SK-N-SH (cell line): ENCODE results near the gene LRRC49. TPM values are rescaled to one million over a fixed set of nuclear protein-coding genes. Genes with fewer than 3 reads are reported as not detected.

Experiments
- CTCF ChIA-PET: fragments of 300-600, 350-600 bp; formaldehyde crosslinking; extraction: SDS; loops from one replicate; lab custom pipeline; 2021; lab: Yijun Ruan, JAX
- POLR2A ChIA-PET: fragments of 350-600 bp; sonication (Branson Sonifier 250); formaldehyde crosslinking; extraction: SDS; loops from one replicate; lab custom pipeline; 2020; ENCODE audit warnings: antibody characterized with exemption, inconsistent platforms; lab: Yijun Ruan, JAX
- DNase-seq: peaks from one replicate; pipeline ENCODE4 v3.0.0; 2012
- H2AFZ ChIP-seq: fragments of 200-600 bp; sonication (generic); 2 replicates; pipeline ENCODE4 v1.8.1; 2016; ENCODE audit warnings: antibody characterized with exemption, mild to moderate bottlenecking, low read depth
- H3F3A ChIP-seq: fragments of 200-600 bp; sonication (generic); replicated peaks from 2 replicates; pipeline ENCODE3; 2016; ENCODE audit warnings: antibody characterized with exemption, mild to moderate bottlenecking; ENCODE audit not compliant: insufficient read depth
- H3K27ac ChIP-seq, 2 experiments: fragments of 200-500 bp in 1 of 2; fragments of 200-600 bp in 1 of 2; sonication (Bioruptor generic) in 1 of 2; sonication (generic), shearing (Covaris generic) in 1 of 2; 2 replicates each; pipeline versions ENCODE4 v1.5.1 to v1.6.1; 2014 to 2016; ENCODE audit warnings: low read depth in 2 of 2, inconsistent platforms in 1 of 2, low read length in 1 of 2, mild to moderate bottlenecking in 1 of 2, mixed read lengths in 1 of 2
- H3K27me3 ChIP-seq: fragments of 200-600 bp; sonication (generic), shearing (Covaris generic); 2 replicates; pipeline ENCODE4 v1.6.1; 2016; ENCODE audit warnings: mixed run types; ENCODE audit not compliant: insufficient read depth
- H3K36me3 ChIP-seq, 2 experiments: fragments of 200-500 bp in 1 of 2; fragments of 200-600 bp in 1 of 2; sonication (Bioruptor generic) in 1 of 2; sonication (generic) in 1 of 2; replicated peaks in 1 of 2; 2 replicates each; pipeline versions ENCODE3 to v1.5.1; 2014 to 2016; ENCODE audit warnings: low read length in 1 of 2, mild to moderate bottlenecking in 1 of 2; ENCODE audit not compliant: insufficient read depth in 2 of 2, control insufficient read depth in 1 of 2
- H3K4me1 ChIP-seq, 2 experiments: fragments of 200-500 bp in 1 of 2; fragments of 200-600 bp in 1 of 2; sonication (Bioruptor generic) in 1 of 2; sonication (generic), shearing (Covaris generic) in 1 of 2; 2 replicates each; pipeline versions ENCODE4 v1.5.1 to v1.6.1; 2014 to 2016; ENCODE audit warnings: low read depth in 1 of 2, low read length in 1 of 2, mixed run types in 1 of 2; ENCODE audit not compliant: insufficient read depth in 2 of 2, control insufficient read depth in 1 of 2
- H3K4me2 ChIP-seq: fragments of 200-600 bp; sonication (generic), shearing (Covaris generic); 2 replicates; pipeline ENCODE4 v1.6.1; 2017; ENCODE audit warnings: mixed run types
- H3K4me3 ChIP-seq, 2 experiments: fragments of 200-500 bp in 1 of 2; fragments of 200-600 bp in 1 of 2; sonication (Bioruptor generic) in 1 of 2; sonication (generic), shearing (Covaris generic) in 1 of 2; 2 replicates each; pipeline versions ENCODE4 v1.5.1 to v1.8.1; 2014 to 2016; ENCODE audit warnings: low read depth in 2 of 2, inconsistent platforms in 1 of 2, low read length in 1 of 2, mild to moderate bottlenecking in 1 of 2, mixed read lengths in 1 of 2, moderate library complexity in 1 of 2
- H3K79me2 ChIP-seq: fragments of 200-600 bp; sonication (generic); 2 replicates; pipeline ENCODE4 v1.8.1; 2017; ENCODE audit warnings: mild to moderate bottlenecking; ENCODE audit not compliant: insufficient read depth
- H3K9ac ChIP-seq: fragments of 200-600 bp; sonication (generic); 2 replicates; pipeline ENCODE4 v1.6.1; 2017; ENCODE audit warnings: mixed run types
- H3K9me2 ChIP-seq: fragments of 200-600 bp; sonication (generic); 2 replicates; pipeline ENCODE4 v1.6.1; 2017; ENCODE audit warnings: mixed run types
- H3K9me3 ChIP-seq: fragments of 200-600 bp; sonication (generic); 2 replicates; pipeline ENCODE4 v1.6.1; 2017; ENCODE audit warnings: mixed run types, mild to moderate bottlenecking, moderate library complexity
- H4K20me1 ChIP-seq: fragments of 200-600 bp; sonication (generic); 2 replicates; pipeline ENCODE4 v1.6.1; 2017; ENCODE audit warnings: mild to moderate bottlenecking, mixed run types; ENCODE audit not compliant: insufficient read depth
- EP300 ChIP-seq, 2 experiments: IDR thresholded peaks; 2 replicates each; pipeline versions ENCODE4 v1.4.0 to v1.6.1; 2012; ENCODE audit warnings: borderline replicate concordance in 1 of 2, low read depth in 1 of 2, low read length in 1 of 2
- FOXJ3 ChIP-seq: sonication (generic); formaldehyde crosslinking; IDR thresholded peaks from 2 replicates; pipeline ENCODE4 v1.5.1; 2020; ENCODE audit warnings: mild to moderate bottlenecking, missing genetic modification reagents
- FOXM1 ChIP-seq: IDR thresholded peaks from 2 replicates; pipeline ENCODE4 v1.4.0; 2012; ENCODE audit warnings: low read depth, mild to moderate bottlenecking
- GABPA ChIP-seq: IDR thresholded peaks from 2 replicates; pipeline ENCODE4 v1.4.0; 2012; ENCODE audit warnings: low read depth, mild to moderate bottlenecking
- GATA2 ChIP-seq: sonication (generic); formaldehyde crosslinking; IDR thresholded peaks from 2 replicates; pipeline ENCODE4 v1.5.0; 2020; ENCODE audit warnings: mild to moderate bottlenecking, missing genetic modification reagents
- JUND ChIP-seq: IDR thresholded peaks from 2 replicates; pipeline ENCODE4 v1.4.0; 2012
- MEF2A ChIP-seq: IDR thresholded peaks from 2 replicates; pipeline ENCODE4 v1.4.0; 2012; ENCODE audit warnings: low read depth, borderline replicate concordance
- POLR2AphosphoS5 ChIP-seq: IDR thresholded peaks from 2 replicates; pipeline ENCODE4 v1.6.1; 2012; ENCODE audit warnings: low read depth, low read length
- RAD21 ChIP-seq: IDR thresholded peaks from 2 replicates; pipeline ENCODE4 v1.6.1; 2012; ENCODE audit warnings: mild to moderate bottlenecking, low read length
- RCOR1 ChIP-seq: fragments of 150-350 bp; IDR thresholded peaks from 2 replicates; pipeline ENCODE4 v1.6.1; 2017; ENCODE audit warnings: antibody characterized with exemption, low read length
- RFX5 ChIP-seq: IDR thresholded peaks from 2 replicates; pipeline ENCODE4 v1.6.1; 2012; ENCODE audit warnings: mild to moderate bottlenecking, improper control_type of control experiment, low read length
- SIN3A ChIP-seq: IDR thresholded peaks from 2 replicates; pipeline ENCODE4 v1.6.1; 2012; ENCODE audit warnings: low read depth, mild to moderate bottlenecking, low read length, moderate library complexity, borderline replicate concordance
- SMC3 ChIP-seq: IDR thresholded peaks from 2 replicates; pipeline ENCODE4 v1.6.1; 2012; ENCODE audit warnings: low read depth, low read length, improper control_type of control experiment
- TCF12 ChIP-seq: IDR thresholded peaks from 2 replicates; pipeline ENCODE4 v1.4.0; 2012
- TEAD4 ChIP-seq: IDR thresholded peaks from 2 replicates; pipeline ENCODE4 v1.4.0; 2012; ENCODE audit warnings: mild to moderate bottlenecking, borderline replicate concordance; ENCODE audit not compliant: insufficient read depth
- WGBS: methylation state at CpG from one replicate; pipeline ENCODE4 v1.1.6; 2017; ENCODE audit warnings: low lambda C conversion rate; 5-methylcytosine and 5-hydroxymethylcytosine counted together
- polyA plus RNA-seq, 3 experiments: library from polyadenylated mRNA; depleted of rRNA; stranded (reverse); fragments of >200 nt; gene quantifications; 2 replicates each; pipeline ENCODE4 v1.2.3, GENCODE V29; 2012
- TF ChIP-seq, protein P1 (sequence below): fragments of 150-350 bp; IDR thresholded peaks from 2 replicates; pipeline ENCODE4 v1.6.1; 2017; ENCODE audit warnings: antibody characterized with exemption, low read length, low read depth, borderline replicate concordance
- TF ChIP-seq, protein P2 (sequence below): IDR thresholded peaks from 2 replicates; pipeline ENCODE4 v1.4.0; 2012; ENCODE audit warnings: low read depth
- TF ChIP-seq, protein P3 (sequence below): IDR thresholded peaks from 2 replicates; pipeline ENCODE4 v1.4.0; 2012; ENCODE audit warnings: low read depth, borderline replicate concordance
- TF ChIP-seq, protein P4 (sequence below): IDR thresholded peaks from 2 replicates; pipeline ENCODE4 v1.6.1; 2012; ENCODE audit warnings: mild to moderate bottlenecking, low read depth, low read length, moderate library complexity
- TF ChIP-seq, protein P5 (sequence below): IDR thresholded peaks from 2 replicates; pipeline ENCODE4 v1.4.0; 2012; ENCODE audit warnings: low read depth, borderline replicate concordance
- TF ChIP-seq, protein P6 (sequence below): IDR thresholded peaks from 2 replicates; pipeline ENCODE4; 2012

The LRRC49 gene
- polyA plus RNA-seq, 1 of the 3 experiments (the other 2 are of a cell fraction) = 7.2 TPM

DNA sequence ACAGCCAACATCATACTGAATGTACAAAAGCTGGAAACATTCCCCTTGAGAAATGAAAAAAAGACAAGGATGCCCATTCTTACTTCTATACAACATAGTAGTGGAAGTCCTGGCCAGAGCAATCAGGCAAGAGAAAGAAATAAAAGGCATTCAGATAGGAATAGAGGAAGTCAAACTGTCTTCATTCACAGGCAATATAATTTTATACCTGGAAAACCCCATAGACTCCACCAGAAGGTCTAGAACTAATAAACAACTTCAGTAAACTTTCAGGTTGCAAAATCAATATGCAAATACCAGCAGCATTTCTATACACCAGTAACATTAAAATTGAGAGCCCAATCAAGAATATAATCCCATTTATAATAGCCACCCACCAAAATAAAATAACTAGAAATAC, 195.5 kb downstream of the LRRC49 start:
- no peak overlapping the region for H2AFZ ChIP-seq
- no peak for DNase-seq
- H3K36me3 ChIP-seq = peaks cover 0 to 4% of the 10 kb centered on the region in 2 experiments
- no peak overlapping the region for H3K4me3 ChIP-seq
- no peaks in the 10 kb centered on the region for H3K9me2 ChIP-seq
- H3F3A ChIP-seq = peaks cover 11% of the 10 kb centered on the region
- ChIA-PET POLR2A (no interaction called here), CTCF (no interaction called here)
- peaks cover 3% of the 10 kb centered on the region; the same call in 1 of the 2 replicates for H3K9me3 ChIP-seq
- no peaks in the 10 kb centered on the region for H3K27me3 ChIP-seq
- H3K9ac ChIP-seq = no peak overlapping the region
- H3K79me2 ChIP-seq = no peaks in the 10 kb centered on the region
- no peaks in the 10 kb centered on the region for H4K20me1 ChIP-seq
- no peak overlapping the region for H3K4me2 ChIP-seq
- TF ChIP-seq, protein P1, sequence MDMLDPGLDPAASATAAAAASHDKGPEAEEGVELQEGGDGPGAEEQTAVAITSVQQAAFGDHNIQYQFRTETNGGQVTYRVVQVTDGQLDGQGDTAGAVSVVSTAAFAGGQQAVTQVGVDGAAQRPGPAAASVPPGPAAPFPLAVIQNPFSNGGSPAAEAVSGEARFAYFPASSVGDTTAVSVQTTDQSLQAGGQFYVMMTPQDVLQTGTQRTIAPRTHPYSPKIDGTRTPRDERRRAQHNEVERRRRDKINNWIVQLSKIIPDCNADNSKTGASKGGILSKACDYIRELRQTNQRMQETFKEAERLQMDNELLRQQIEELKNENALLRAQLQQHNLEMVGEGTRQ = no peak
- TF ChIP-seq GATA2 (CRISPR knock-in tag) (no peak), FOXM1 (no peak), TCF12 (no peak), SMC3 (no peak), RAD21 (no peak), FOXJ3 (no peak), RFX5 (no peak), GABPA (no peak)
- TF ChIP-seq, protein P2, sequence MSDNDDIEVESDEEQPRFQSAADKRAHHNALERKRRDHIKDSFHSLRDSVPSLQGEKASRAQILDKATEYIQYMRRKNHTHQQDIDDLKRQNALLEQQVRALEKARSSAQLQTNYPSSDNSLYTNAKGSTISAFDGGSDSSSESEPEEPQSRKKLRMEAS = no peak
- TF ChIP-seq, protein P3, sequence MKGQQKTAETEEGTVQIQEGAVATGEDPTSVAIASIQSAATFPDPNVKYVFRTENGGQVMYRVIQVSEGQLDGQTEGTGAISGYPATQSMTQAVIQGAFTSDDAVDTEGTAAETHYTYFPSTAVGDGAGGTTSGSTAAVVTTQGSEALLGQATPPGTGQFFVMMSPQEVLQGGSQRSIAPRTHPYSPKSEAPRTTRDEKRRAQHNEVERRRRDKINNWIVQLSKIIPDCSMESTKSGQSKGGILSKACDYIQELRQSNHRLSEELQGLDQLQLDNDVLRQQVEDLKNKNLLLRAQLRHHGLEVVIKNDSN = no peak
- H3K27ac ChIP-seq = no peak overlapping the region
- H3K4me1 ChIP-seq = peaks cover 0 to 4% of the 10 kb centered on the region in 2 experiments; a peak in 2 of 4 replicates

DNA sequence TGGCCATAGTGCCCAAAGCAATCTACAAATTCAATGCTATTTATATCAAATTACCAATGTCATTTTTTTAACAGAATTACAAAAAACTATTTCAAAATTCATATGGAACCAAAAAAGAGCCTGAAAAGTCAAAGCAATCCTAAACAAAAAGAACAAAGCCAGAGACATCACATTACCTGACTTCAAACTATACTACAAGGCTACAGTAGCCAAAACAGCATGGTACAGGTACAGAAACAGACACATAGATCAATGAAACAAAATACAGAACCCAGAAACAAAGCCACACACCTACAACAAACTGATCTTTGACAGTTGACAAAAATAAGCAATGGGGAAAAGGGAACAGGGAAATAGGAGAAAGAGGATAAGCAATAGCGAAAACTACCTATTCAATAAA, 196.1 kb downstream of the LRRC49 start:
- Histone ChIP-seq H3K4me1 (peaks cover 0 to 9% of the 10 kb centered on the region in 2 experiments; a peak in 2 of 4 replicates), H4K20me1 (no peaks in the 10 kb centered on the region), H2AFZ (no peak overlapping the region), H3K27ac (no peak overlapping the region), H3K9ac (no peak overlapping the region), H3K9me2 (no peaks in the 10 kb centered on the region), H3K9me3 (peaks cover 3% of the 10 kb centered on the region; the same call in 1 of the 2 replicates), H3K4me3 (no peak overlapping the region), H3F3A (peaks cover 7% of the 10 kb centered on the region), H3K79me2 (no peaks in the 10 kb centered on the region), H3K36me3 (peaks cover 0 to 4% of the 10 kb centered on the region in 2 experiments), H3K27me3 (no peaks in the 10 kb centered on the region), H3K4me2 (no peak overlapping the region)
- POLR2A ChIA-PET = no interaction called here
- 100% methylated on average over 1 of the region's 1 CpG for WGBS
- CTCF ChIA-PET = no interaction called here
- no peak for DNase-seq
- TF ChIP-seq EP300 (IDR thresholded peaks at IDR 0.05; ENCODE audit: borderline replicate concordance in 1 of 2, low read depth in 1 of 2, low read length in 1 of 2) = no peak
- TF ChIP-seq, protein P4, sequence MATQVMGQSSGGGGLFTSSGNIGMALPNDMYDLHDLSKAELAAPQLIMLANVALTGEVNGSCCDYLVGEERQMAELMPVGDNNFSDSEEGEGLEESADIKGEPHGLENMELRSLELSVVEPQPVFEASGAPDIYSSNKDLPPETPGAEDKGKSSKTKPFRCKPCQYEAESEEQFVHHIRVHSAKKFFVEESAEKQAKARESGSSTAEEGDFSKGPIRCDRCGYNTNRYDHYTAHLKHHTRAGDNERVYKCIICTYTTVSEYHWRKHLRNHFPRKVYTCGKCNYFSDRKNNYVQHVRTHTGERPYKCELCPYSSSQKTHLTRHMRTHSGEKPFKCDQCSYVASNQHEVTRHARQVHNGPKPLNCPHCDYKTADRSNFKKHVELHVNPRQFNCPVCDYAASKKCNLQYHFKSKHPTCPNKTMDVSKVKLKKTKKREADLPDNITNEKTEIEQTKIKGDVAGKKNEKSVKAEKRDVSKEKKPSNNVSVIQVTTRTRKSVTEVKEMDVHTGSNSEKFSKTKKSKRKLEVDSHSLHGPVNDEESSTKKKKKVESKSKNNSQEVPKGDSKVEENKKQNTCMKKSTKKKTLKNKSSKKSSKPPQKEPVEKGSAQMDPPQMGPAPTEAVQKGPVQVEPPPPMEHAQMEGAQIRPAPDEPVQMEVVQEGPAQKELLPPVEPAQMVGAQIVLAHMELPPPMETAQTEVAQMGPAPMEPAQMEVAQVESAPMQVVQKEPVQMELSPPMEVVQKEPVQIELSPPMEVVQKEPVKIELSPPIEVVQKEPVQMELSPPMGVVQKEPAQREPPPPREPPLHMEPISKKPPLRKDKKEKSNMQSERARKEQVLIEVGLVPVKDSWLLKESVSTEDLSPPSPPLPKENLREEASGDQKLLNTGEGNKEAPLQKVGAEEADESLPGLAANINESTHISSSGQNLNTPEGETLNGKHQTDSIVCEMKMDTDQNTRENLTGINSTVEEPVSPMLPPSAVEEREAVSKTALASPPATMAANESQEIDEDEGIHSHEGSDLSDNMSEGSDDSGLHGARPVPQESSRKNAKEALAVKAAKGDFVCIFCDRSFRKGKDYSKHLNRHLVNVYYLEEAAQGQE = no peak
- no peak for TF ChIP-seq RCOR1
- TF ChIP-seq TEAD4 = no peak
- TF ChIP-seq JUND = no peak
- TF ChIP-seq, protein P2 = no peak
- TF ChIP-seq, protein P5, sequence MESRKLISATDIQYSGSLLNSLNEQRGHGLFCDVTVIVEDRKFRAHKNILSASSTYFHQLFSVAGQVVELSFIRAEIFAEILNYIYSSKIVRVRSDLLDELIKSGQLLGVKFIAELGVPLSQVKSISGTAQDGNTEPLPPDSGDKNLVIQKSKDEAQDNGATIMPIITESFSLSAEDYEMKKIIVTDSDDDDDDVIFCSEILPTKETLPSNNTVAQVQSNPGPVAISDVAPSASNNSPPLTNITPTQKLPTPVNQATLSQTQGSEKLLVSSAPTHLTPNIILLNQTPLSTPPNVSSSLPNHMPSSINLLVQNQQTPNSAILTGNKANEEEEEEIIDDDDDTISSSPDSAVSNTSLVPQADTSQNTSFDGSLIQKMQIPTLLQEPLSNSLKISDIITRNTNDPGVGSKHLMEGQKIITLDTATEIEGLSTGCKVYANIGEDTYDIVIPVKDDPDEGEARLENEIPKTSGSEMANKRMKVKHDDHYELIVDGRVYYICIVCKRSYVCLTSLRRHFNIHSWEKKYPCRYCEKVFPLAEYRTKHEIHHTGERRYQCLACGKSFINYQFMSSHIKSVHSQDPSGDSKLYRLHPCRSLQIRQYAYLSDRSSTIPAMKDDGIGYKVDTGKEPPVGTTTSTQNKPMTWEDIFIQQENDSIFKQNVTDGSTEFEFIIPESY = no peak
- no peak for TF ChIP-seq POLR2AphosphoS5
- TF ChIP-seq, protein P6, sequence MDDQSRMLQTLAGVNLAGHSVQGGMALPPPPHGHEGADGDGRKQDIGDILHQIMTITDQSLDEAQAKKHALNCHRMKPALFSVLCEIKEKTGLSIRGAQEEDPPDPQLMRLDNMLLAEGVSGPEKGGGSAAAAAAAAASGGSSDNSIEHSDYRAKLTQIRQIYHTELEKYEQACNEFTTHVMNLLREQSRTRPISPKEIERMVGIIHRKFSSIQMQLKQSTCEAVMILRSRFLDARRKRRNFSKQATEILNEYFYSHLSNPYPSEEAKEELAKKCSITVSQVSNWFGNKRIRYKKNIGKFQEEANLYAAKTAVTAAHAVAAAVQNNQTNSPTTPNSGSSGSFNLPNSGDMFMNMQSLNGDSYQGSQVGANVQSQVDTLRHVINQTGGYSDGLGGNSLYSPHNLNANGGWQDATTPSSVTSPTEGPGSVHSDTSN = no peak
- no peak for TF ChIP-seq MEF2A
- no peak for TF ChIP-seq SIN3A
- TF ChIP-seq RAD21 = no peak
